ENCODE data around the gene CCDC186.

Gene CCDC186

DNA sequence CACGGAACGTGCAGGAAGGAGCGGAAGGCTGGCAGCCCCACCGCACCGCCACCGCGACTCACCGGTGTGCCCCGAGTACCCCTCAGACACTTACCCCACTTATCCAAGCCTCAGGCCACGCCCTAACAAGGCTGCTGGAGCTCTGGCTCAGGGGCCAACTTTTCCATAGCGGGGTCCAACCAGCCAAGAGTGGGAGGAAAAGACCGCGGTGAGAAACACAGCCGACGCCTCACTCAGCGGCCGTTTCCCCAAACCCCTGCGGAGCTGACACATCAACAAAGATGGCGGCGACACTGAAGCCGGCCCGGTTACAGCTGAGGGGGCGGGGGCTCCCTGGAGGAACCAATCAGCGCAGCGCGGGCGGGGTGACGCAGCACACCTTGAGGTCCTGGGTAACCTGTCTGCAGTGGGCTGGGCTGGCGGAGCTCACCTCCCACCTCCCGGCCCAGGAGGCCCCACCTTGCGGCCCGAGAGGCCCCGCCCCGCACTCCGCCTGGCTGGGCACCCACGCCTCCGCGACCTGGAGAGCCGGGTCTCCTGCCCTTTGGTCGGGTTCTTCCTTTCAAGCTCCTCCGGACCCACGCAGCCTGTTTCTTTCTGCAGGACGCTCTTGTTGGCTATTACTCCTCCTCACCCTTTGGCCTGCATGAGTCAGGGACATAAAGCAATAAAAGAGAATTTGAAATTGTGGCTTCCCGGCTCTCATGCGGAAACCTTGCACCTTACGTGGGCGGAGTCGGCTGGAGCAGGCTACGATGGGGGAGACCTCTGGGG is at the start of gene CCDC186:
Gene CCDC186, minus strand, starts transcription at position 283 of the 774 bp plus-strand sequence. CDS start 10,935 bp downstream, outside the sequence.
- TF ChIP-seq FOXK2 (IDR thresholded peaks at IDR 0.05) (no peak; the same call in 1 of the 2 replicates), FOXM1 (IDR thresholded peaks at IDR 0.05; ENCODE audit: borderline replicate concordance) (no peak), ELF4 (IDR thresholded peaks at IDR 0.05) (no peak), FOXA1 (IDR thresholded peaks at IDR 0.05) (no peak), HDGF (IDR thresholded peaks at IDR 0.05; ENCODE audit: borderline replicate concordance) (no peak), CTBP1 (IDR thresholded peaks at IDR 0.05; ENCODE audit: borderline replicate concordance) (no peak), L3MBTL2 (conservative IDR thresholded peaks at IDR 0.05) (peak; percentile 8; the same call in 1 of the 2 replicates), SP1 (IDR thresholded peaks at IDR 0.05) (no peak), TARDBP (IDR thresholded peaks at IDR 0.05) (no peak), ZNF384 (IDR thresholded peaks at IDR 0.05) (no peak)
- TF ChIP-seq, protein P1, sequence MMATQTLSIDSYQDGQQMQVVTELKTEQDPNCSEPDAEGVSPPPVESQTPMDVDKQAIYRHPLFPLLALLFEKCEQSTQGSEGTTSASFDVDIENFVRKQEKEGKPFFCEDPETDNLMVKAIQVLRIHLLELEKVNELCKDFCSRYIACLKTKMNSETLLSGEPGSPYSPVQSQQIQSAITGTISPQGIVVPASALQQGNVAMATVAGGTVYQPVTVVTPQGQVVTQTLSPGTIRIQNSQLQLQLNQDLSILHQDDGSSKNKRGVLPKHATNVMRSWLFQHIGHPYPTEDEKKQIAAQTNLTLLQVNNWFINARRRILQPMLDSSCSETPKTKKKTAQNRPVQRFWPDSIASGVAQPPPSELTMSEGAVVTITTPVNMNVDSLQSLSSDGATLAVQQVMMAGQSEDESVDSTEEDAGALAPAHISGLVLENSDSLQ (IDR thresholded peaks at IDR 0.05), result peak; percentile 26; the same call in 1 of the 2 replicates
- peak; percentile 98 for DNase-seq (ENCODE audit: extremely low spot score)
- POLR2A ChIA-PET, result interaction anchor here (0.6 to 1.0 kb wide), 7 partner anchors 11 to 92 kb away, joined by 3 to 5 read pairs (median 4); no protein-coding TSS in a partner anchor
- CTCF ChIA-PET, result interaction anchor here (0.6 kb wide), 1 partner anchor 323 kb away, joined by 3 read pairs; no protein-coding TSS in a partner anchor

DNA sequence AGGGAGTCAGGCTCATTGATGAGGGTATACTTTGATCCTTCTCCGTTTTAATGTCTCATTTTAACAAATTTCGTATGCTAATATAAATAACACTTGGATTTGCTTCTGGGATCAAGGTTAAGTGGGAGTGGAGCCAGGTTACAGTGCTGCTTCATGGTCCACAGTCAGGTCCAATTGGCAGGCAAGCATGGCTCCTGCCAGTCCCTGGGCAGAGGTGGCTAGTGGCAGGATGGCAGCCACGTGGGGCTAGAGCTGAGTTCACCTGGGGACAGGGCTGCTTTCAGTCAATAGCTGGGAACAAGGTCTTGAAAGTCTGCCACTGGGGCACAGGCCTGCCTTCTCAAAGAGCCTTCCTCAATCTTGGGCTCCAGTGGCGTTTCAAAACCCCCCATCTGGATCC is 49.1 kb upstream of the CCDC186 start:
- CTCF ChIA-PET, result no interaction called here
- no peak for DNase-seq (ENCODE audit: extremely low spot score)
- TF ChIP-seq L3MBTL2 (conservative IDR thresholded peaks at IDR 0.05), result no peak
- TF ChIP-seq HDGF (IDR thresholded peaks at IDR 0.05; ENCODE audit: borderline replicate concordance), result no peak
- no peak for TF ChIP-seq NFRKB (IDR thresholded peaks at IDR 0.05)
- no peak for TF ChIP-seq ZNF384 (IDR thresholded peaks at IDR 0.05)
- TF ChIP-seq BHLHE40 (IDR thresholded peaks at IDR 0.05; ENCODE audit: borderline replicate concordance), result no peak
- TF ChIP-seq CTBP1 (IDR thresholded peaks at IDR 0.05; ENCODE audit: borderline replicate concordance), result no peak
- no peak for TF ChIP-seq TARDBP (IDR thresholded peaks at IDR 0.05)
- no peak for TF ChIP-seq SP1 (IDR thresholded peaks at IDR 0.05)
- no peak for TF ChIP-seq ELF4 (IDR thresholded peaks at IDR 0.05)
- TF ChIP-seq FOXM1 (IDR thresholded peaks at IDR 0.05; ENCODE audit: borderline replicate concordance), result no peak
- no peak for TF ChIP-seq LEF1 (IDR thresholded peaks at IDR 0.05; ENCODE audit: borderline replicate concordance)
- no peak for TF ChIP-seq ARNT (IDR thresholded peaks at IDR 0.05)
- TF ChIP-seq, protein P1 (IDR thresholded peaks at IDR 0.05), result no peak
- POLR2A ChIA-PET, result no interaction called here

DNA sequence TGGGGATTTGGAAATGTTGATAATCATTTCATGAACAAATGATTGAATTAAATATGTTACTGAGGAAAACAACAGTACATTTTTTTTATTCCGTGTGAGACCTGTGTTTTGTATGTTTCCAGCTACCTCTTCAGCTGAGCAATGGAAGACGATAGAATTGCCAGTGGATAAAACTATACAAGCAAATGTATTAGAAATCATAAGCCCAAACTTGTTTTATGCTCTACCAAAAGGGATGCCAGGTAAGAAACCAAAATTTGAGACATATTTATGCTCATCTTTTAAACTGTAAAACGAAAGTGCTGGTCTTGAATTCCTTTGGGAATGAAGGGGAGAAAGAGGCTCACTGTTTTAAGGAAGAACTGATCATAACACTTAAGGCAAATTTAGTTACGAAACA is 47.2 kb upstream of the CCDC186 start:
- CTCF ChIA-PET, result no interaction called here
- POLR2A ChIA-PET, result no interaction called here
- TF ChIP-seq LEF1 (IDR thresholded peaks at IDR 0.05; ENCODE audit: borderline replicate concordance) (no peak), ZNF384 (IDR thresholded peaks at IDR 0.05) (no peak), ELF4 (IDR thresholded peaks at IDR 0.05) (no peak), L3MBTL2 (conservative IDR thresholded peaks at IDR 0.05) (no peak), FOXM1 (IDR thresholded peaks at IDR 0.05; ENCODE audit: borderline replicate concordance) (no peak), ARNT (IDR thresholded peaks at IDR 0.05) (no peak), TARDBP (IDR thresholded peaks at IDR 0.05) (no peak), NFRKB (IDR thresholded peaks at IDR 0.05) (no peak), SUZ12 (IDR thresholded peaks at IDR 0.05) (no peak), CTBP1 (IDR thresholded peaks at IDR 0.05; ENCODE audit: borderline replicate concordance) (no peak)
- TF ChIP-seq, protein P1 (IDR thresholded peaks at IDR 0.05), result no peak
- DNase-seq (ENCODE audit: extremely low spot score), result no peak

DNA sequence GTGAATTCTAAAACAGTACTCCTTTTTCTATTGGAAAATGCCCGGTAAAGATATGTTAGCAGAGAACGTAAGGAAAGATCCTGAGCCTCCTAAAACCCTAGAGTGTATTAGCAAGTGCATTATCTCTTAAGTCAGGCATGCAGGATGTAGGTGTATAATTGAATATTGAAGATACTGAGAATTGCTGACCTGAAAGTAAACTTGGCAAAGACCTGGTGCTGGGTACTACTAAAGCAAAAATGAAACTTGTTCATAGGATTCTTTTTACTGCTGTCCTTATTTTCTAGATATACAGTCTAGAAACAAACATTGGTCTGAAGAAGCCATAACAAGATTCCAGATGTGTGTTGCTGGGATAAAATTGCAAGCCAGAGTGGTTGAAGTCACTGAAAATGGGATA is 46.3 kb upstream of the CCDC186 start:
- TF ChIP-seq CTBP1 (IDR thresholded peaks at IDR 0.05; ENCODE audit: borderline replicate concordance) (no peak), NFRKB (IDR thresholded peaks at IDR 0.05) (no peak), HDGF (IDR thresholded peaks at IDR 0.05; ENCODE audit: borderline replicate concordance) (no peak), ARNT (IDR thresholded peaks at IDR 0.05) (no peak), FOXA1 (IDR thresholded peaks at IDR 0.05) (no peak), BHLHE40 (IDR thresholded peaks at IDR 0.05; ENCODE audit: borderline replicate concordance) (no peak), FOXM1 (IDR thresholded peaks at IDR 0.05; ENCODE audit: borderline replicate concordance) (no peak), L3MBTL2 (conservative IDR thresholded peaks at IDR 0.05) (no peak), ZNF384 (IDR thresholded peaks at IDR 0.05) (no peak), SUZ12 (IDR thresholded peaks at IDR 0.05) (no peak), FOXK2 (IDR thresholded peaks at IDR 0.05) (no peak), LEF1 (IDR thresholded peaks at IDR 0.05; ENCODE audit: borderline replicate concordance) (no peak), TARDBP (IDR thresholded peaks at IDR 0.05) (no peak), ELF4 (IDR thresholded peaks at IDR 0.05) (no peak), SP1 (IDR thresholded peaks at IDR 0.05) (no peak)
- TF ChIP-seq, protein P1 (IDR thresholded peaks at IDR 0.05), result no peak
- DNase-seq (ENCODE audit: extremely low spot score), result no peak
- ChIA-PET POLR2A (no interaction called here), CTCF (interaction anchor here (0.8 kb wide), 1 partner anchor 473 kb away, joined by 3 read pairs; no protein-coding TSS in a partner anchor)

DNA sequence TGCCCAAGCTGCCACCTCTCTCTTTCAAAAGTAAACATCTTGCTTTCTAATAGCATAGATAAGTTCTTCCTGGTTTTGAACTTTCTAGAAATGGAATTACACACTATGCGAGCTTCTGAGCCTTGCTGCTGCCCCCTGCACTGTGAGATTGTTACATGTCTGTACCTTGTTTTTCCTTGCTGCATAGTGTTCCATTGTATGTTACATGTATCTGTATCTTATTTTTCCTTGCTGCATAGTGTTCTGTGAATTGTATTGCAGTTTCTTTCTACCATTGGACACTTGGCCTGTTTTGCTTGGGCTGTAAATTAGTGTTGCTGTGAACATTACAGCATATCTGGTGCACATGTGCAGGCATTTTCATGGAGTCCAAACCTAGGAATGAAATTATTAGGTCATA is 41.0 kb upstream of the CCDC186 start:
- CTCF ChIA-PET, result no interaction called here
- no peak for DNase-seq (ENCODE audit: extremely low spot score)
- TF ChIP-seq L3MBTL2 (conservative IDR thresholded peaks at IDR 0.05), result no peak
- no peak for TF ChIP-seq NFRKB (IDR thresholded peaks at IDR 0.05)
- no peak for TF ChIP-seq BHLHE40 (IDR thresholded peaks at IDR 0.05; ENCODE audit: borderline replicate concordance)
- TF ChIP-seq HDGF (IDR thresholded peaks at IDR 0.05; ENCODE audit: borderline replicate concordance), result no peak
- TF ChIP-seq SP1 (IDR thresholded peaks at IDR 0.05), result no peak
- no peak for TF ChIP-seq TARDBP (IDR thresholded peaks at IDR 0.05)
- TF ChIP-seq ARNT (IDR thresholded peaks at IDR 0.05), result no peak
- TF ChIP-seq FOXM1 (IDR thresholded peaks at IDR 0.05; ENCODE audit: borderline replicate concordance), result no peak
- no peak for TF ChIP-seq FOXK2 (IDR thresholded peaks at IDR 0.05)
- TF ChIP-seq CTBP1 (IDR thresholded peaks at IDR 0.05; ENCODE audit: borderline replicate concordance), result no peak
- TF ChIP-seq ELF4 (IDR thresholded peaks at IDR 0.05), result no peak
- POLR2A ChIA-PET, result no interaction called here
